WERI-Rb-1 (cell line): ENCODE results near the gene MLEC.

Source experiments
- DNase-seq: peaks from one replicate; pipeline ENCODE4 v3.0.0-alpha.2; 2020
- H3K27ac ChIP-seq: fragments of 250-450 bp; sonication (Bioruptor Pico); 2 replicates; pipeline ENCODE4 v1.5.1; 2020; ENCODE audit warnings: mild to moderate bottlenecking, moderate library complexity
- H3K27me3 ChIP-seq: fragments of 250-450 bp; sonication (Bioruptor Pico); 2 replicates; pipeline ENCODE4 v1.5.1; 2021; ENCODE audit warnings: mild to moderate bottlenecking, low read depth, moderate library complexity; ENCODE audit not compliant: insufficient read depth, severe bottlenecking
- H3K36me3 ChIP-seq: fragments of 250-450 bp; sonication (Bioruptor Pico); 2 replicates; pipeline ENCODE4 v1.5.1; 2020; ENCODE audit warnings: mild to moderate bottlenecking, moderate library complexity
- H3K4me3 ChIP-seq: 2 replicates; pipeline ENCODE4 v1.5.1; 2011; ENCODE audit warnings: low read depth, mild to moderate bottlenecking, control low read depth, low read length
- H3K9me3 ChIP-seq: fragments of 250-450 bp; sonication (Bioruptor Pico); 2 replicates; pipeline ENCODE4 v1.5.1; 2021; ENCODE audit warnings: mild to moderate bottlenecking, moderate library complexity; ENCODE audit not compliant: severe bottlenecking
- TF ChIP-seq, protein P1 (sequence below): IDR thresholded peaks from 2 replicates; pipeline ENCODE4 v1.5.1; 2011; ENCODE audit warnings: low read depth, mild to moderate bottlenecking, control low read depth, inconsistent platforms, low read length

MLEC gene

DNA sequence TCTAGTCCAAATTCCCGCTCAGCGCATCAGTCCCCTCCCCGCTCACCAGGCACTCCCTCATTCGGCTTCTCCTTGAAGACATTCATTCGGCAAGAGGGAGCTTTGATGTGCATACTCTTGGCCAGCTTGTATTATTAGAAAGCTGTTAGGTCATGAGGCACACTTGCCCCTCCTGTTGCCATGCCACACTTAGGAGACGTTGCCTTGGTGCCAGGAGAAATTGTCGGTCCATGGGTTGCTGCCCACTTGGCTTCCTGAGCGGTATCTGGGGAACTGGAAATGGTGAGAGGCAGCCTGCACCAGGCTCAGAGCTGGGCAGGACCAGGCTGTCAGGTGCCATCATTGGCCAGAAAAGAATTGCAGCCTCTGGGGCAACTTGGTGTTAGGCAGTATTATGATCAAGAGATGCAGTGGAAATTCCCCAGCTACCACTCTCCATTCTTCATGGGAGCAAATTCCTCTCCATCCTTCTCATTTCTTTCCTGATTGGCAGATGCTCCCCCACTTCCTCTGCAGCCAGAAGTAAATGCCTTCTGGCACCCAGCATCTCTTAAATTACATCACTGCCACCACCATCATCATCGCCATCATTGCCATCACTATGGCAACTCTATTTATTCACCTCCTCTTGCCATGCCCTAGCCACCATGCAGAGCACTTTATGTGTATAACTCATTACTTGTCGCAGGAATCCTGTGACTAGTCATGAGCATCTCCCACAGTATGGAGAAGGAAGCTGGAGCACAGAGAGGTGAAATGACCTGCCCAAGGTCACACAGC is 34.1 kb upstream of the MLEC start:
- Histone ChIP-seq H3K36me3 (no peaks in the 10 kb centered on the region), H3K9me3 (no peaks in the 10 kb centered on the region), H3K4me3 (no peak overlapping the region), H3K27ac (no peak overlapping the region), H3K27me3 (peaks cover 42% of the 10 kb centered on the region)
- TF ChIP-seq, protein P1, sequence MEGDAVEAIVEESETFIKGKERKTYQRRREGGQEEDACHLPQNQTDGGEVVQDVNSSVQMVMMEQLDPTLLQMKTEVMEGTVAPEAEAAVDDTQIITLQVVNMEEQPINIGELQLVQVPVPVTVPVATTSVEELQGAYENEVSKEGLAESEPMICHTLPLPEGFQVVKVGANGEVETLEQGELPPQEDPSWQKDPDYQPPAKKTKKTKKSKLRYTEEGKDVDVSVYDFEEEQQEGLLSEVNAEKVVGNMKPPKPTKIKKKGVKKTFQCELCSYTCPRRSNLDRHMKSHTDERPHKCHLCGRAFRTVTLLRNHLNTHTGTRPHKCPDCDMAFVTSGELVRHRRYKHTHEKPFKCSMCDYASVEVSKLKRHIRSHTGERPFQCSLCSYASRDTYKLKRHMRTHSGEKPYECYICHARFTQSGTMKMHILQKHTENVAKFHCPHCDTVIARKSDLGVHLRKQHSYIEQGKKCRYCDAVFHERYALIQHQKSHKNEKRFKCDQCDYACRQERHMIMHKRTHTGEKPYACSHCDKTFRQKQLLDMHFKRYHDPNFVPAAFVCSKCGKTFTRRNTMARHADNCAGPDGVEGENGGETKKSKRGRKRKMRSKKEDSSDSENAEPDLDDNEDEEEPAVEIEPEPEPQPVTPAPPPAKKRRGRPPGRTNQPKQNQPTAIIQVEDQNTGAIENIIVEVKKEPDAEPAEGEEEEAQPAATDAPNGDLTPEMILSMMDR, result no peak
- no peak for DNase-seq

DNA sequence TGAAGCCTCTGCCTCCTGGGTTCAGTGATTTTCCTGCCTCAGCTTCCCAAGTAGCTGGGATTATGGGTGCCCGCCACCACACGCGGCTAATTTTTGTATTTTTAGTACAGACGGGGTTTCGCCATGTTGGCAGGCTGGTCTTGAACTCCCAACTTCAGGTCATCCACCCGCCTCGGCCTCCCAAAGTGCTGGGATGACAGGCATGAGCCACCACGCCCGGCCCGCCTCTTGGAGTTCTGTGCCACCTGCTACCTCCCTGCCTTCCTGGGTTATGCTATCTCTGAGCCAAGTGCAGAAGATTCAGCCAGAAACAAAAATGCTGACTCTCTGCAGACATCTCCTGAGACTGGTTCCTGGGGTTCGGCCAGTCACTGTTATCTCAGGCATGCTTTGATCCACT is 33.3 kb upstream of the MLEC start:
- no peak for DNase-seq
- no peaks in the 10 kb centered on the region for H3K9me3 ChIP-seq
- H3K27ac ChIP-seq, result no peak overlapping the region
- TF ChIP-seq, protein P1, result no peak
- peaks cover 39% of the 10 kb centered on the region for H3K27me3 ChIP-seq
- H3K36me3 ChIP-seq, result no peaks in the 10 kb centered on the region
- H3K4me3 ChIP-seq, result no peak overlapping the region

DNA sequence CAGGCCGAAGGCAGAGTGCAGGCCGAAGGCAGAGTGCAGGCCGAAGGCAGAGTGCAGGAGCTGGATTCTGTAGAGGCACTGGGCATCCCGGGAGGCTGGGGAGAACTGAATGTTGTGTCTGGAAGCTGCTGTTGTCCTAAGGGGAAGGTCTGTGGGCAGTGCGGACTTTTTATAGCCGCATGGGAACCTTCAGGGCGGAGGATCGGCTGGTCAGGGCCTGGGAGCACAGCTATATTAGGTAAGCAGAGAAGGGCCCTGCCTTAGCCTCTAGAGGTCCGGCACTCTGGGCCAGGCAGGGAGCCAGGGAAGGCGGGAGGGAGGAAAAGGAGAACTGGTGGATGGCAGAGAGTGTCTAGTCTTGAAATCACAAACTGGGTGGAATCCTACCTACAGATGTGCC is 32.3 kb upstream of the MLEC start:
- no peak for DNase-seq
- H3K36me3 ChIP-seq, result no peaks in the 10 kb centered on the region
- H3K4me3 ChIP-seq, result no peak overlapping the region
- TF ChIP-seq, protein P1, result no peak
- no peaks in the 10 kb centered on the region for H3K9me3 ChIP-seq
- peaks cover 37% of the 10 kb centered on the region for H3K27me3 ChIP-seq
- H3K27ac ChIP-seq, result no peak overlapping the region

DNA sequence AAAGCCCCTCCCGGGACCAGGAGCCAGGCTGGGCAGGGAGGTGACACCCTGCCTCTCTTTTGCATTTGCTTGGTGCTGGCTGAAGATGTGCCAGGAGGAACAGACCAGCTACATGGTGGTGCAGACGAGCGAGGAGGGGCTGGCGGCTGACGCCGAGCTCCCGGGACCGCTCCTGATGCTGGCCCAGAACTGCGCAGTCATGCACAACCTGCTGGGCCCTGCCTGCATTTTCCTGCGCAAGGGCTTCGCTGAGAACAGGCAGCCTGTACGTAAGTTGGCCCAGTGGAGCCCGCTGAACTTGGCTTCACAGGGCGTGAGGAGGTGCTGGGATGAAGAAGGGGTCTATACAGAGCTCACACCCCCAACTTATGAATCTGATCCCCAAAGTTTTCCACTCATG is 30.9 kb upstream of the MLEC start:
- Histone ChIP-seq H3K4me3 (no peak overlapping the region), H3K27ac (no peak overlapping the region), H3K27me3 (peaks cover 38% of the 10 kb centered on the region), H3K9me3 (peaks cover 3% of the 10 kb centered on the region), H3K36me3 (no peaks in the 10 kb centered on the region)
- no peak for DNase-seq
- TF ChIP-seq, protein P1, result no peak

DNA sequence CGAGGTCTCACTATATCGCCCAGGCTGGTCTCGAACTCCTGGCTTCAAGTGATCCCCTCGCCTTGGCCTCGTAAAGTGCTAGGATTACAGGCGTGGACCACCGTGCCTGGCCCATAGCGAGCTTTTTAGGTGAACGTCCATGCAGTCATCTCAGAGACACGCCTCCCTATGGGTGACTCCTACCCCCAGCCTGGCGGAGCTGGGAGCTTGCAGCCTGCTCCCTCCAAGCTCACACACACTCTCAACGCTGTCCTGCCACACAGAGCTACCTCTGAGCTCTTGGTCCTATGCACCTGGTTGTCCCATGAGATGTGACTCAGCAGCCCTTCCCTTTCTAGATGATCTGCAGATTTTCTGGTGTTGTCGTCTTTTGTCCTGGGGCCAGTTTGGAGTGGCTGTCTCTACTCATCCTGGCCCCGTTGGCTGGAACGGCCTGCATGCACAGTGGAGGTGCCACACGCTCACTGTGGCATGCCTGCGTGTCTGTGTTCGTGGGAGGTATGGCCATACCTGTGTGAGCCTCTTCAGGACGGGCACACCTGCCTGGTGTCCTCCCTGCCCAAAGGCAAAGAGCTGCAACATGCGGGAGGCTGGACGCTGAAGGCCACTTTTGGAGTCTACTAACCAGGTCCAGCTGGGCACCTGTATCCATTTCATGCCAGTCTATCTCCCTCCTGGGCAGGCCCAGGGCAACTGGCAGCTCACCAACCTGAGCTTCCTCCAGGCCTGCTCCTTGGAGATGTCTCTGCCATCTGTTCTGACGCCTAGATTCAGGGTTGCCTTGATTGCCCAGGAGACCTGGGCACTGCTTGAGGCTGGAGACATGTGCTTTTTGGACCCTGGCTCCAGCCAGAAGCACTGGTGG is 28.4 kb upstream of the MLEC start:
- H3K9me3 ChIP-seq, result peaks cover 5% of the 10 kb centered on the region
- H3K27me3 ChIP-seq, result peaks cover 43% of the 10 kb centered on the region
- TF ChIP-seq, protein P1, result no peak
- H3K36me3 ChIP-seq, result no peaks in the 10 kb centered on the region
- H3K27ac ChIP-seq, result no peak overlapping the region
- no peak for DNase-seq
- no peak overlapping the region for H3K4me3 ChIP-seq
